ENCODE data around the gene EXO5.
"Not testable (repeated sequence)": the region's sequence is repeated elsewhere in the genome, so short reads cannot be mapped to it uniquely, and the experiment has no call there.

Gene EXO5

DNA sequence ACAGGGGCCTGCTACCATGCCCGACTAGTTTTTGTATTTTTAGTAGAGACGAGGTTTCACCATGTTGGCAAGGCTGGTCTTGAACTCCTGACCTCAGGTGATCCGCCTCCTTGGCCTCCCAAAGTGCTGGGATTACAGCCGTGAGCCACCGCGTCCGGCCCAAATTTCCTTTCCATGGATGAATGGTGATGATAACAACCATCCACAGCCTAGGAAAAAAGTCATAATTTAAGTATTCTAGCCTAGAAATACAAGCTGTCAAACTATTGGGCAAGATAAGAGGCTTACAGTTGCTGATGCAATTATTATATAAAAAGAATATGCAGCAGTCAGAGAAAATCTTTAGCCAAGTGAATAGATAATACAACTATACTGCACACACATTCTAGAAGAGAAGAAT is 46.2 kb downstream of the EXO5 start:
- DNase-seq, result not testable (repeated sequence)

DNA sequence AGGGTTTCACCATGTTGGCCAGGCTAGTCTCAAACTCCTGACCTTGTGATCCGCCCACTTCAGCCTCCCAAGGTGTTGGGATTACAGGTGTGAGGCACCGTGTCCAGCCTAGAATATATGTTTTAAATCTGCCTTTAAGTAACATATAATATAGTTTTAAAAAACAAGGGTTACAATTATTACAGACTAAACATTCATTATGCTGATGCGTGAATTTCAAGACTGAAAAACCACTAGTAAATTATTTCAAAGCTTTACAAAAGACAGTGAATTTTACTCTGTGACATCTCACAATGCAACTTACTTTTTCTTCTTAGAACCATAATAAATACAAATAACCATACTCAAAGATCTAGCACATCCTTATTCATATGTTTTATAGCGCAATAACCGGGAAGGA is 47.6 kb downstream of the EXO5 start:
- no peak for DNase-seq

DNA sequence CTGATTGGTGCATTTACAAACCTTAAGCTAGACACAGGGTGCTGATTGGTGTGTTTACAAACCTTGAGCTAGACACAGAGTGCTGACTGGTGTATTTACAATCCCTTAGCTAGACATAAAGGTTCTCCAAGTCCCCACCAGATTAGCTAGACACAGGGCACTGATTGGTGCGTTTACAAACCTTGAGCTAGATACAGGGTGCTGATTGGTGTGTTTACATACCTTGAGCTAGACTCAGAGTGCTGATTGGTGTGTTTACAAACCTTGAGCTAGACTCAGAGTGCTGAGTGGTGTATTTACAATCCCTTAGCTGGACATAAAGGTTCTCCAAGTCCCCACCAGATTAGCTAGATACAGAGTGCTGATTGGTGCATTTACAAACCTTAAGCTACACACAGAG is 49.7 kb downstream of the EXO5 start:
- DNase-seq, result not testable (repeated sequence)

DNA sequence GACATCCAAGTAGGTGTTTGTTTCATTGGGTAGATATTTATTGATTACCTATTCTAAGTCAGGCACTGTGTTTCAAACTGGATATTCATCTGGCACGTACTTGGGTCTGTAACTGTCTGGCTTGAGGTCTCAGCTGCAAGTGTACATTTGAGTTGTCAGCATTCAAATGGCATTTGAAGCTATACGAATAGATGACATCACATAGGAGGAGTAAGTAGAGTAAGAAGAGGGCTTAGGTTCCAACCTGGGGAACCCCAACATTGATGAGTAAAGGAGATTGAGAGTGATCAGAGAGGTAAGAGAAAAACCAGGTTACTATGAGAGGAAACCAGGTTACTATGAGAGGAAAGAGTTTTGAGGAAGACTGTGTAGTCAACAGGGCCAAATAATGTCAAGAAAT is 53.6 kb downstream of the EXO5 start:
- no peak for DNase-seq

DNA sequence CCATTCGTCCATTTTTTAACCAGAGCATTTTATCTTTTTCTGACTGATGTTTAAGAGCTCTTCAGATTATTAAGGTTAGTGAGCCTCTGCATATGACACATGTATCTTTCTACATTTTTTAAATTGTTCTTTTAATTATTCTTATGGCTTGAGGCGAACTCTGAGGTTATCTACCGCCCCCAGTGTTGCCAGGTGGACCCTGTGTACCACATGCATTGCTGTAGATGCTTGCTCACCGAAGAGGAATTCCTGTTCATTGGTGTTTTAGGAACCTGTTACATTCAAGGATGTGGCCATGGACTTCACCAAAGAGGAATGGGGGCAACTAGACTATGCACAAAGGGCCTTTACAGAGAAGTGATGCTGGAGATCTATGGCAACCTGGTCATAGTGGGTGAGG is 54.7 kb downstream of the EXO5 start:
- DNase-seq, result no peak

DNA sequence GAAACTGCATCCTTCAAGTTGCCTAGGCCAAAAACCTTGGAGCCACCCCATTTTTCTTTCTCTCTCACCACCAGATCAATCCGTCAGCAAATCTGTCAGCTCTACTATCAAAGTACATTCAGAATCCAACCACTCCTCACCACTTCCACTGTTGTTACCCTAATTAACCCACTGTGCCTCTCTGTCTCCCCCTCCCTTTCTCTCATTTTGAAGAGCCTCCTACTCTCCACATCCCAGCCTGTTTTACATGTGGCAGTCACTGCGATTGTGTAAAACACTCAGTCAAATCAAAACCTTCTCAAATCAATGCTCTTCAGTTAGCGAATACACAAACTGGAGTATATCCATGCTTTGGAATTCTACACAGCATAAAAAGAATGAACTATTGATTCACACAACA is 55.9 kb downstream of the EXO5 start:
- no peak for DNase-seq

DNA sequence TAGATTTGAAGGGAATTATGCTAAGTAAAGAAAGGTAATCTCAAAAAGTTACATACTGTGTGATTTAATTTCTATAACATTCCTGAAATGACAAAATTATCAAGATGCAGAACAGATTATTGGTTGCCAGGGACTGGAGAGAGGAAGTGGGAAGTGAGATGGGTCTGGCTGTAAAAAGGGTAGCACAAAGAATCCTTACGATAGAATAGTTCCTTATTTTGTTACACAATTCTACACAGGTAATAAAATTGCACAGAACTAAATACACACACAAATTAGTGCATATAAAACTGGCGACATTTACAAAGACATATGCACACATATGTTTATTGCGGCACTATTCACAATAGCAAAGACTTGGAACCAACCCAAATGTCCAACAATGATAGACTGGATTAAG is 56.3 kb downstream of the EXO5 start:
- no peak for DNase-seq
